GM12878 (cell line): ENCODE results near the gene EIF4E1B.

ENCODE experiments used
- FOS ChIP-seq: IDR thresholded peaks from 3 replicates; pipeline ENCODE4 v1.6.1; 2011; ENCODE audit warnings: borderline replicate concordance; ENCODE audit not compliant: insufficient read length; ENCODE audit errors: extremely low read depth
- SP1 ChIP-seq: IDR thresholded peaks from one replicate; pipeline ENCODE4 v1.6.1; 2011; ENCODE audit warnings: low read depth, low read length

DNA sequence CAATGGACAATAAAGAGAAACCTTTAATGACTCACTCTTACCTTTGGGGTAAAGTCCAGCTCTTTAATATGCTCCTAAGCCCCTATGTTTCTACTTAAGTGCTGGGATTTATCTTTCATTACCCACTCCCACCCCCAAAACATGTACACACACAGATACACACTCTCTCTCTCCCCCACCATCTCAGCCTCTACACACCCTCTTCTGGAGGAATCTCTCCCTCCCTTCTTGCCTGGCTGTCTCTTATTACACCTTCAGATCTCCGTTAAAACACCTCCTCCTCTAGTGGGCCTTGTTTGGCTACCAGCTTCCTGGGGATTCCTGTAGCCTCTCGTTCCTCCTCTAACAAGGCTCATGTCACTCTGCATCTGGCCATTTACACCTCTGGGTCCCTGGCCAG lies 27.4 kb upstream of the EIF4E1B start:
- no peak for TF ChIP-seq SP1
- no peak for TF ChIP-seq FOS
